Measurements from ENCODE around the gene DPEP2NB.
"Not testable (repeated sequence)": the region's sequence is repeated elsewhere in the genome, so short reads cannot be mapped to it uniquely, and the experiment has no call there.

The DPEP2NB gene

GRCh38 chr16:67982011-67982696, 33.6 kb downstream of the DPEP2NB start:
- DNase-seq (ENCODE audit: low spot score): no peak

GRCh38 chr16:67979955-67980678, 35.6 kb downstream of the DPEP2NB start, which contains the start of gene DPEP3:
DPEP3 (minus strand) TSS chr16:67980499; CDS start chr16:67980380, 119 bp downstream.
- no peak for DNase-seq (ENCODE audit: low spot score)

DNA sequence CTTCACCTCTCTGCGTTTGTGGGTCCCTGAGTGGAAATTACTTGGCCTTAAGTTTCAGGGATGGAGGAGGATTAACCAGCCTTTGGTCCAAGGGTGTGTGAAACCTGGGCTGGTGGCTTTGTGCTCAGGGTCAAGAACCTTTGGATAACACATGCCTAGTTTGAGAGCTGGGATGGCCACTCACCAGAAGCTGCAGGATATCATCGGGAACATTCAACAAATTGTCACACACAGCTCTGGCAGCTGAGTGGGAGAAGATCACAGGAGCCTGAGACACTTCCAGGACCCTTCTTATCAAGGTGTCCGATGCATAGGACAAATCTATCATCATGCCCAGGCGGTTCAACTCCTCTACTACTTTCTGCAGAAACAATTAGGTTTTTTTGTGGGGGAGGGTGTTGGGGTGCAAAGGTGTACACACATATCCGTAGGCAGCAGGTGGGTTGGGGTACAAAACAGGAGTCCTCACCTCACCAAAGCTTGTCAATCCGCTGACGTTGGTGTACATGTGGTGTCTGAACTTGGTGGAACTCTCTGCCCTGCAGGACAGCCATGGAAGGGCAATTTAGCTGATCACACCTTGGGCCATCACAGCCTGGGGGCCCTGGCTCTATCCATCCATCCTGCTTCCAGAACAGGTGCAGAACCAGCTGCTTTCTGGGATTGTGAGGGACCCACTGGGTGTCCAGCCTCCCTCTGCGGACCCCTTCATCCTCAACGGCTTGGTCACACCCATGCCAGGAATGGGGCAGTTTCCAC, 38.1 kb downstream of the DPEP2NB start:
- DNase-seq (ENCODE audit: low spot score): no peak

GRCh38 chr16:67977005-67977404, 38.7 kb downstream of the DPEP2NB start:
- no peak for DNase-seq (ENCODE audit: low spot score)

DNA sequence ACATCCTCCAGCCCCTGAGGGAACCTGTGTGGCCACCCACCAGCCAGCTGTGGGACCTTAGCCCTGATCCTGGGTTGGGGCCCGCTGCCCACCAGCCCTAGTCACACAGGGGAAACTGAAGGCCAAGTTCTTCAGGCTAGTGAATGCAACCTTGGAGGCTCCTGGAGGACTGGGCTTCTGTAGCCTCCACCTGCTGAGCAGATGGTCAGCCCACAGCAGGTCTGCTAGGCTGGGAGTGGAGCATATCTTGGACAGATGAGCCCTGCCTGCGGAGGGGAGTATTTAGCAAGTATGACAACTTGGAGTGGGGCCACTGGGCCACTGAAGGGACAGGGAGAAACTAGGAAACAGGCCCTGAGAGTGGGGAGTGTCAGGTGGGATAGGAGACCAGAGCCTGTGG, 39.5 kb downstream of the DPEP2NB start:
- no peak for DNase-seq (ENCODE audit: low spot score)

- no peak for DNase-seq (ENCODE audit: low spot score)
Measured at GRCh38 chr16:67975321-67976105, 40.2 kb downstream of the DPEP2NB start.

GRCh38 chr16:67972285-67972684, 43.4 kb downstream of the DPEP2NB start:
- not testable (repeated sequence) for DNase-seq (ENCODE audit: low spot score)

DNA sequence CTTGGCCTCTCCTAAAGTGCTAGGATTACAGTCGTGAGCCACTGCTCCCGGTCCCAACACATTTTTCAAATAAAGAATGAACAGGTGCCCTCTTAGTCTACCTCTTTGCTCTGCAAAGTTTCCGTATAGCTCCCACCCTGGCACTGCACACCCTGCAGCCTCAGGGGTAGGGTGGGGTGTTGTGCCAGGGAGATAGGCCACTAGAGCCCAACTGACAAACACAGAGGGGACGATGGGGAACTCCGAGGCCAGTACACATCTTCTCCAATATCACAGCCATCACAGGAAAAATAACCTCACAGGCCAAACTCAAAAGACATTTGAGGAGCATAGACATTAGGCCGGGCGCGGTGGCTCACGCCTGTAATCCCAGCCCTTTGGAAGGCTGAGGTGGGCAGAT, 44.6 kb downstream of the DPEP2NB start:
- no peak for DNase-seq (ENCODE audit: low spot score)

GRCh38 chr16:67969254-67970039, 46.3 kb downstream of the DPEP2NB start:
- peak; percentile 29 for DNase-seq (ENCODE audit: low spot score)

DNA sequence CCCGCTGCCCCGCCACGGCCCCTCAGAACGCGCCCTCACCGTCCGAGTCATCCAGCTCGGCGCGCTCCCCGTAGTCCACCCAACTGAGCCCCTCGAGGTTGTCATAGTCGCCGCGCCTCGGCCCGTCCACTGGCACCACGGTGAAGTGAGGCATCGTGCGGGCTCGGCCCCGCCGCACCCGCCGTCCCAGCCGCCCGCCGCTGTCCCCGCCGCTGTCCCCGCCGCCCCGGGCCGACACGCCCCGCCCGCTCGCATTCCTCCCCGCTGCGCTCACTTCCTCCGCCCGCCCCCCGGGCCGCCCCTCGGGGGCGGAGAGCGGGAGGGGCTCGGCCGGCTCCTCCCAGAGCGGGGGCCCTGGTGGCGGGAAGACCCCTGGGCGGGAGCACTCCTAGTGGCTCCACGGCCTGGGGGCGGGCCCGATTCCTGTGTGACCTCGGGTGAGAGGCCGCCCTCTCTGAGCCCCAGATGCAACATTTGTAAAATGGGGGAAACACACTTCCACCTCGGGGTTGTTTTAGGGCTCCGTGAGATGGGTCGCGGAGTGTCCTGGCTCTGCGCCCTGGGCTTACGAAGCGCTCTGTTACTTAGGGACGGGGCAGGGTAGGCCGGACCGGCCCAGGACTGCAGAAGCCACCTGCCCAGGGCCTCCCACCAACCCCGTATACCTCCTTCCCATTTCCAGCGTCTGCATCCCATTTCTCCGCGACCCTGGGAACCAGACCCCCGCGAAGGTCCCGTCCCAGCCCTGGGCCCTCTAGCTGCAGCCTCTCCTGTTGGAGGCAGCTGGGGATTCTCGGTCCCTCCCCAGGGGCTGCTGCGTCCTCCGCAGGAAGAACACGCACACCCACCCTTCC, 47.1 kb downstream of the DPEP2NB start, which contains the start of gene SLC12A4:
SLC12A4 (minus strand) TSS at position 238 of the 854 bp plus-strand sequence; CDS start at position 154, 84 bp downstream.
- DNase-seq (ENCODE audit: low spot score): peak; percentile 92

- DNase-seq (ENCODE audit: low spot score): peak; percentile 59
Measured at GRCh38 chr16:67967958-67968399, 47.7 kb downstream of the DPEP2NB start.

DNA sequence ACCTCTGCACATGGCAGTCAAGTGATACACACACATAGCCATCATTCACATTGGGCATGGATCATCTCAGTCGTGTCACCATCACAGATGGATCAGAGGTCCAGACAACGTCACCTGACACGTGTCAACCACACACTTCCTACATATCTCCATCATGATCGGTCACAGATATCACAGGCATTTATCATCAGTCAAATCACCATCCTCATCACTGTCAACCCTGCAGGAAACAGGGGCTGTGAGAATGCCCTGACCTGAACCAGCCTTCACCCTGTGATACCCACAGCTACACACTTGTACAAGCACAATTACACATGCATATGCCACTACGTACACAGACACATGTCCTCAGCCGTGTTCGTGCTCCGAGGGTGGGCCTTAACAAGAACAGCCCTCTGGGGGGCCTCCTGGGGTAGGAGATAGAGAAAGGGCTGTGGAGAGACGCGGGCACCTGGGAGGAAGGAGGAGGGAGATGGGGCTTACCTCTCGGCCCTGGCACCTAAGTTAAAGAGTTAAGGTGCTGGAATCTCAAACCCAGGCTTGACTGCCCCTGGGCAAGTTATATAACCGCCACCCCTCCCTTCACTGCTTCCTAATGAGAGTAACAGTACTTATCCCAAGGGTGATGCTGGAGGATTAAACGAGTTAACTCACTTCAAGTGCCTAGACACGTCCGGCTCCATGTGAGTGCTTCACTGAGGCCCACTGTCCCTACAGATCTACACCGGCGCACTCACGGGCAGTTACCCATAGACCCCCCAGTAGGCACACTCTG, 48.3 kb downstream of the DPEP2NB start:
- DNase-seq (ENCODE audit: low spot score): peak; percentile 47

- DNase-seq (ENCODE audit: low spot score): no peak
Measured at GRCh38 chr16:67966549-67967182, 49.0 kb downstream of the DPEP2NB start.

GRCh38 chr16:67965668-67966548, 49.8 kb downstream of the DPEP2NB start:
- no peak for DNase-seq (ENCODE audit: low spot score)

DNA sequence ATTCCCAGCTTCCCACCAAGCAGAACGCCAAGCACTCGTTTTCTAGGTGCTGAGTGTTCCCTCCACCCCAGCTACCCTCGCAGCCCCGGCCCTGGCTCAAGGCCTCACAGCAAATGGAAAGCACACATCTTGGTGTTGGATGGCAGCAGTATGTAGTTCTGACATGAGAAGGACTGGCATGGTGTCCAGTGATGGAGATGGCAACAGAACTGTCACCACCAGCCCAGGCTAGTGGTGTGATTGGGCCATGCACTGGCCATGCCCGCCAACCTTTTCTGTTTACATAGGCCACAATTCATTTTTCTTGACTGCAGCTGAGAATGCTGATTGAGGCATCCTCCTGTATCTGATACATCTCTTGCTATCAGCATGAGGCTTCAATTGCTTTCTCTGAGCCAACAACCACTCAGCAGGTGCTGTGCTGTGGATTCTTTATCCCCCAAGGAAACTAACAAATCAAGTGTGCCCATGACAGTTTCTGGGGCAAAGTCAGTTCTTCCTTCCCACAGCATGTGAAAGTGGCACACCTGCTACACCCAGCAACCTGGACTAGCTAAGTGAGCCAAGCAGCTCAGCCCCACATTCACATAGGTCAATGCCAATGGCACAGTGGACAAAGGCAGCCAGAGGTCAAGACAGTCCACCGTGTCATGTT, 51.1 kb downstream of the DPEP2NB start:
- DNase-seq (ENCODE audit: low spot score): no peak

- DNase-seq (ENCODE audit: low spot score): no peak
Measured at GRCh38 chr16:67963662-67964321, 51.9 kb downstream of the DPEP2NB start.

Data from germinal center (tissue), 1 donor.